Brain pericyte (primary cell): Measurements from ENCODE around the gene GBE1.

Source experiments
- DNase-seq: peaks from one replicate; pipeline ENCODE4 v3.0.0-alpha.2; 2012; ENCODE audit warnings: low read depth, low spot score

Gene GBE1

GRCh38 chr3:81622395-81622794 lies 139.1 kb downstream of the GBE1 start:
- DNase-seq: no peak

- no peak for DNase-seq
Measured at GRCh38 chr3:81621277-81621676, 140.2 kb downstream of the GBE1 start.

GRCh38 chr3:81620849-81621248 lies 140.6 kb downstream of the GBE1 start:
- DNase-seq: no peak

- no peak for DNase-seq
Measured at GRCh38 chr3:81612768-81613167, 148.7 kb downstream of the GBE1 start.

GRCh38 chr3:81602781-81603180 lies 158.7 kb downstream of the GBE1 start:
- DNase-seq: no peak

- no peak for DNase-seq
Measured at GRCh38 chr3:81601707-81602305, 159.6 kb downstream of the GBE1 start.

GRCh38 chr3:81592101-81592500 lies 169.3 kb downstream of the GBE1 start:
- DNase-seq: no peak

GRCh38 chr3:81585937-81586336 lies 175.5 kb downstream of the GBE1 start:
- no peak for DNase-seq

GRCh38 chr3:81585056-81585455 lies 176.4 kb downstream of the GBE1 start:
- no peak for DNase-seq

GRCh38 chr3:81581966-81582599 lies 179.4 kb downstream of the GBE1 start:
- DNase-seq: no peak

GRCh38 chr3:81580355-81580754 lies 181.1 kb downstream of the GBE1 start:
- no peak for DNase-seq

- DNase-seq: no peak
Measured at GRCh38 chr3:81579744-81580143, 181.7 kb downstream of the GBE1 start.

GRCh38 chr3:81572201-81572756 lies 189.2 kb downstream of the GBE1 start:
- DNase-seq: no peak

GRCh38 chr3:81568378-81568777 lies 193.1 kb downstream of the GBE1 start:
- no peak for DNase-seq

- no peak for DNase-seq
Measured at GRCh38 chr3:81565041-81565440, 196.4 kb downstream of the GBE1 start.

- DNase-seq: no peak
Measured at GRCh38 chr3:81558106-81558505, 203.3 kb downstream of the GBE1 start.

- DNase-seq: no peak
Measured at GRCh38 chr3:81554801-81555200, 206.6 kb downstream of the GBE1 start.

- no peak for DNase-seq
Measured at GRCh38 chr3:81554388-81554787, 207.1 kb downstream of the GBE1 start.

GRCh38 chr3:81550415-81550814 lies 211.0 kb downstream of the GBE1 start:
- DNase-seq: no peak

GRCh38 chr3:81549831-81550230 lies 211.6 kb downstream of the GBE1 start:
- DNase-seq: no peak

- DNase-seq: no peak
Measured at GRCh38 chr3:81549388-81549787, 212.1 kb downstream of the GBE1 start.

GRCh38 chr3:81545572-81545971 lies 215.9 kb downstream of the GBE1 start:
- DNase-seq: no peak

GRCh38 chr3:81544385-81544784 lies 217.1 kb downstream of the GBE1 start:
- DNase-seq: no peak
